PFSK-1 (cell line): Measurements from ENCODE around the gene UBE2I.

Source experiments
- POLR2AphosphoS5 ChIP-seq: IDR thresholded peaks from 2 replicates; pipeline ENCODE4 v1.6.1; 2012; ENCODE audit warnings: low read depth, mild to moderate bottlenecking, control low read depth, low read length, moderate library complexity
- SIN3A ChIP-seq: IDR thresholded peaks from 2 replicates; pipeline ENCODE4 v1.6.1; 2012; ENCODE audit warnings: mild to moderate bottlenecking, low read length, moderate library complexity, borderline replicate concordance; ENCODE audit not compliant: insufficient read depth

- TF ChIP-seq POLR2AphosphoS5 (no peak), SIN3A (no peak)
Observed at GRCh38 chr16:1299012-1299867, 10.2 kb upstream of the UBE2I start.
